Measurements from ENCODE around the gene CCNQ.

CCNQ gene

DNA sequence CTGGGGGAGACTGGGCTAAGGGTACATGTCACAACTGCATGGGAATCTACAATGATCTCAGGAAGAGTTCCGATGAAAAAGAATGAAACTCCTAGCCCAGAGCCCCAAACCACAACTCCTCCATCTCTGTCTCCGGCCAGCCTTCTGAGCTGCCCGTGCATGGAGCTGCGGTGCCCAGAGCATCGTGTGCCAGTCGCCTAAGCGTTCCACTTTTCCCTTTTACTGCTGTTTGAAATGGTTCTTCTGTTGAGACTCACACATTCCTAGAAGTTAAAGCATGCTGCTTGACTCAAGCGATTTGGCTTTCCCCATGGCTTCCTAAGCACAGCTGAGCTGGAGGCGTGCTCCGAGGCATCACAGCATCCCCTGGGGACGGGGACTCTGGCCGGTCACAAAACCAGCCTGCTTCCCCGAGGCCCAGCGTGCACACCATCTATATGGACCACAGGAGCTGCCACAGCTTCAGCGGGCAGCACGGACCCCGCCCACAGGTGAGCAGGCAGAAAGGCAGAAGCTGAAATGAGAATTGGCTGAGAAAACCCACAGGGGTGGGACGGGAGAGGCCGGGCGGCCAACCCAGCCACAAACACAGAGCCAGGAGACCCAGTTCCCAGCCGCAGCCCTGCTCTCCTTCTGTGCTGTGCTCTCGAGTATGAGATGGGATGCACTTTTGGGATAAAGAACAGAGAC lies 5.0 kb downstream of the CCNQ start:
- TF ChIP-seq, protein P1, sequence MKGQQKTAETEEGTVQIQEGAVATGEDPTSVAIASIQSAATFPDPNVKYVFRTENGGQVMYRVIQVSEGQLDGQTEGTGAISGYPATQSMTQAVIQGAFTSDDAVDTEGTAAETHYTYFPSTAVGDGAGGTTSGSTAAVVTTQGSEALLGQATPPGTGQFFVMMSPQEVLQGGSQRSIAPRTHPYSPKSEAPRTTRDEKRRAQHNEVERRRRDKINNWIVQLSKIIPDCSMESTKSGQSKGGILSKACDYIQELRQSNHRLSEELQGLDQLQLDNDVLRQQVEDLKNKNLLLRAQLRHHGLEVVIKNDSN (IDR thresholded peaks at IDR 0.05): no peak
- TF ChIP-seq, protein P2, sequence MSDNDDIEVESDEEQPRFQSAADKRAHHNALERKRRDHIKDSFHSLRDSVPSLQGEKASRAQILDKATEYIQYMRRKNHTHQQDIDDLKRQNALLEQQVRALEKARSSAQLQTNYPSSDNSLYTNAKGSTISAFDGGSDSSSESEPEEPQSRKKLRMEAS (IDR thresholded peaks at IDR 0.05): no peak
- TF ChIP-seq, protein P3, sequence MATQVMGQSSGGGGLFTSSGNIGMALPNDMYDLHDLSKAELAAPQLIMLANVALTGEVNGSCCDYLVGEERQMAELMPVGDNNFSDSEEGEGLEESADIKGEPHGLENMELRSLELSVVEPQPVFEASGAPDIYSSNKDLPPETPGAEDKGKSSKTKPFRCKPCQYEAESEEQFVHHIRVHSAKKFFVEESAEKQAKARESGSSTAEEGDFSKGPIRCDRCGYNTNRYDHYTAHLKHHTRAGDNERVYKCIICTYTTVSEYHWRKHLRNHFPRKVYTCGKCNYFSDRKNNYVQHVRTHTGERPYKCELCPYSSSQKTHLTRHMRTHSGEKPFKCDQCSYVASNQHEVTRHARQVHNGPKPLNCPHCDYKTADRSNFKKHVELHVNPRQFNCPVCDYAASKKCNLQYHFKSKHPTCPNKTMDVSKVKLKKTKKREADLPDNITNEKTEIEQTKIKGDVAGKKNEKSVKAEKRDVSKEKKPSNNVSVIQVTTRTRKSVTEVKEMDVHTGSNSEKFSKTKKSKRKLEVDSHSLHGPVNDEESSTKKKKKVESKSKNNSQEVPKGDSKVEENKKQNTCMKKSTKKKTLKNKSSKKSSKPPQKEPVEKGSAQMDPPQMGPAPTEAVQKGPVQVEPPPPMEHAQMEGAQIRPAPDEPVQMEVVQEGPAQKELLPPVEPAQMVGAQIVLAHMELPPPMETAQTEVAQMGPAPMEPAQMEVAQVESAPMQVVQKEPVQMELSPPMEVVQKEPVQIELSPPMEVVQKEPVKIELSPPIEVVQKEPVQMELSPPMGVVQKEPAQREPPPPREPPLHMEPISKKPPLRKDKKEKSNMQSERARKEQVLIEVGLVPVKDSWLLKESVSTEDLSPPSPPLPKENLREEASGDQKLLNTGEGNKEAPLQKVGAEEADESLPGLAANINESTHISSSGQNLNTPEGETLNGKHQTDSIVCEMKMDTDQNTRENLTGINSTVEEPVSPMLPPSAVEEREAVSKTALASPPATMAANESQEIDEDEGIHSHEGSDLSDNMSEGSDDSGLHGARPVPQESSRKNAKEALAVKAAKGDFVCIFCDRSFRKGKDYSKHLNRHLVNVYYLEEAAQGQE (IDR thresholded peaks at IDR 0.05; ENCODE audit: low read depth): no peak
- TF ChIP-seq NFIC (IDR thresholded peaks at IDR 0.05) (no peak), TAF1 (IDR thresholded peaks at IDR 0.05; ENCODE audit: low read depth) (no peak), EP300 (IDR thresholded peaks at IDR 0.05; ENCODE audit: borderline replicate concordance) (no peak), CEBPB (IDR thresholded peaks at IDR 0.05) (no peak), TCF12 (IDR thresholded peaks at IDR 0.05; ENCODE audit: low read depth) (no peak), YY1 (IDR thresholded peaks at IDR 0.05; ENCODE audit: low read depth) (no peak)

DNA sequence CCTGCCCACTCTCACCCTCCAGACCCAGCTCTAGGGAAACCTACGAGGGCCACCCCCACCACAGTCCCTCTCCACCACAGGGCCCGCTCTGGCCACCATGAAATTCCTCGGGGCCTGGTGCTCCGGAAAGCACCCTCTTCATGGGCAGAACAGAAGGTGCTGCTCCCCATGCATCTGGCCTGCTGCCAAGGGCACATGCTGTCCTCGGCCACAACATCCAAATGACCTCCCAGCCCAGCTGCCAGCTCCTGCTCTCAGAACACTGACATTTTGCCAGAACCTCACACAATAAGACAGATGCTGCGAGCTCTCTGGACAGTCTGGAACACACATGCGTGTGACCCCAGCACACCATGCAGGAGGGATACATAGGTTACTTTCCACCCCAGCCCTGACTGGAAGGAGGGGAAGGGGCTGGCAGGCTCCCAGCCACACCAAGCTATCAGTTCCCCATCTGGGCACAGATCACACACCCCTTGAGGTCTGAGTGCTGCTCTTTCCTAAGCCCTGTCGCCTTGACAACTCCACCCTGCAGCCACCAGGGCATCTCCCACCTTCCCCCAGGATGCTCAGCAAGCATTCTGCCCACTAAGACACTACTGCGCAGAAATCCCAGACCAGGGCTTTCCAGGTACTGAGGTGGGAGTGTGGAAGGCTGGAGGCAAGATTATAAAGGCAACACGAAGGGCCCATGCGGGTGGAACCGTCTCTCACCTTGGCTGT lies 5.8 kb downstream of the CCNQ start:
- no peak for TF ChIP-seq RAD21 (IDR thresholded peaks at IDR 0.05; ENCODE audit: low read depth)
- TF ChIP-seq FOXM1 (IDR thresholded peaks at IDR 0.05; ENCODE audit: borderline replicate concordance, low read depth): no peak
- no peak for TF ChIP-seq EP300 (IDR thresholded peaks at IDR 0.05; ENCODE audit: borderline replicate concordance)
- no peak for TF ChIP-seq NFIC (IDR thresholded peaks at IDR 0.05)
- TF ChIP-seq TAF1 (IDR thresholded peaks at IDR 0.05; ENCODE audit: low read depth): no peak
- no peak for TF ChIP-seq TCF12 (IDR thresholded peaks at IDR 0.05; ENCODE audit: low read depth)
- no peak for TF ChIP-seq EGR1 (IDR thresholded peaks at IDR 0.05)

DNA sequence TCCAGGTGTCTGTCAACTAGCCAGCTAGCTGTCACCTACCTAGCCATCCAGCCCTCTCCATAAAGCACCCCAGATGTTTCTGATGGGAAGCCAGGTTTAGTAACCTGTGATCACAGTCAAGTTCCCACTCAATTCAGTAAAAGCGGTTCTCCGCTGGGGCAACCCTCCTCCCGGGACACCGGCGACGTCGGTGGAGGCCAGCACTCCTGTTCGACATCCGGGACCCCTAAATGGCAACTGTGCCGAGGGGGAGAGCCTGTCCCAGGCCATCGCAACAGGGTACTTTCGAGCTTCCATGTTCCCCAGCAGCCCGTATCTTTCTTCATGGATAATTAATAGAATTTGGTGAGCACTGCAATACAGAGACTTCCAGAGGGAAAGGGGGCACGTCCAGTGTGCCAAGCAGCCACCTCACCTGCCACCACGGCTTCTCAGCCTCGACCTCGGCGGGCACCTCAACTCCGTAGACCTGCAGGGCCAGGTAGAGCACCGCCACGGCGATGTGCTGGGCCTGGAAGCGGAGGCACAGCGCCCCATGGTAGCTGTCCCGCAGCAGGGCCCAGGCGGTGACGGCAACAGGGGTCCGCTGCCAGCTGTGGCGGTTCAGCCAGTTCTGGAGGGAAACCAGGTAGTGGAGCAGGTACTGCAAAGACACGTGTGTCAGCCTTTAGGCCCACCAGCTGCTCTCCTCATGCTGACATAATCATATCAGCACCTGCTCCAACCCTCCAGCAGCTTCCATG lies 6.7 kb downstream of the CCNQ start:
- no peak for TF ChIP-seq EP300 (IDR thresholded peaks at IDR 0.05; ENCODE audit: borderline replicate concordance)
- TF ChIP-seq CREB1 (IDR thresholded peaks at IDR 0.05; ENCODE audit: low read depth): no peak
- TF ChIP-seq RAD21 (IDR thresholded peaks at IDR 0.05; ENCODE audit: low read depth): no peak
- TF ChIP-seq, protein P1 (IDR thresholded peaks at IDR 0.05): no peak
- TF ChIP-seq TAF1 (IDR thresholded peaks at IDR 0.05; ENCODE audit: low read depth): no peak
- TF ChIP-seq EGR1 (IDR thresholded peaks at IDR 0.05): no peak
- TF ChIP-seq NFIC (IDR thresholded peaks at IDR 0.05): no peak
- no peak for TF ChIP-seq FOXM1 (IDR thresholded peaks at IDR 0.05; ENCODE audit: borderline replicate concordance, low read depth)
- no peak for TF ChIP-seq ZBTB7A (IDR thresholded peaks at IDR 0.05; ENCODE audit: low read depth)
- TF ChIP-seq, protein P3 (IDR thresholded peaks at IDR 0.05; ENCODE audit: low read depth): no peak
- TF ChIP-seq CEBPB (IDR thresholded peaks at IDR 0.05): no peak
- TF ChIP-seq, protein P2 (IDR thresholded peaks at IDR 0.05): no peak
- TF ChIP-seq TEAD4 (IDR thresholded peaks at IDR 0.05): no peak
- no peak for TF ChIP-seq YY1 (IDR thresholded peaks at IDR 0.05; ENCODE audit: low read depth)

DNA sequence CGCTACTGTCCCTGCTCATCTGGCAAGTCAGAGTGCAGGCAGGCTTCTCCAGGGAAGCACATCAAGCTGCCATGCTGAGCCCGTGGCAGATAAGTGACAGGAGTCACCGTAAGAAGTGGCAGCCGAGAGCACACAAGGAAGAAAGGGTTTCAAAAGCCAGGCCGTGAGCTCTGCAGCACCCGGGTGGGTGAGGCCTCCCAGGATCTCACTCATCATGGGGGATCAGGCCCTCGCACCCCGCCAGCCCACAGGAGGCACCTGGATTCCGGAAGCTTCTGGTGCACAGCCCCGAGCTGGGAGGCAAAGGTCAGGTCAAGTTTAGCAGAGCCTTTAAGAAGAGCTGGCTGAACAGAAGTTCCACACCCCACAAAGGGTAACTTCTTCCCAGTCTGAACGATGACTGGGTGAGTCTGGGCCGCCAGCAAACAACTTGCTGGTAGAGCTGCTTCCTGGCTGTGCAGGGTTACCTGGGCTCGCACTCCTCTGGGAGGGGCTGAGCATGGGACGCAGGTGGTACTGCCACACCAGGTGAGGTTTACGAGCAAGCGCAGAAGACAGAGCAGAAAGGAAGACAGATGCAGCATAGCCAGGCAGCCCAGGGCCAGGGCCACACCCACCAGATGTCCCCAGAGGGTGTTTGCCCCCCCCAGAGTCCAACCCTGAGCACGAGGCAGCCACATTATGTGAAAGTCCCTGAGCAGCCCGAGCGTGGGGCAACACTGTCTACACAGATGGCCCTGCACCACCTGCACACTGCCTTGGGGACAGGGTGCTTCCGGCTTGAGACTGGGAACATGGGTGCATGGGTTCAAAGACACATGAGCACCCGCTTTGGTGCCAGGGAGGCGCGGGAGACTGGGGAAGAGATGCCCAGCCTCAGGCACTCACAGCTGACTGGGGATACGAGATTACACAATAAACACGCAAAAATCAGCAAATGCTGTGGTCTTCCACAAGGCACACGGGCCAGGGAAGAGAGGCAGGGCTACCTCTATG lies 7.7 kb downstream of the CCNQ start:
- TF ChIP-seq CREB1 (IDR thresholded peaks at IDR 0.05; ENCODE audit: low read depth) (no peak), CEBPB (IDR thresholded peaks at IDR 0.05) (no peak), FOXM1 (IDR thresholded peaks at IDR 0.05; ENCODE audit: borderline replicate concordance, low read depth) (no peak), TCF12 (IDR thresholded peaks at IDR 0.05; ENCODE audit: low read depth) (no peak), RAD21 (IDR thresholded peaks at IDR 0.05; ENCODE audit: low read depth) (no peak), EP300 (IDR thresholded peaks at IDR 0.05; ENCODE audit: borderline replicate concordance) (no peak)
- TF ChIP-seq, protein P1 (IDR thresholded peaks at IDR 0.05): no peak

All from Ishikawa (cell line).